Fibroblast of skin of abdomen (primary cell): Measurements from ENCODE around the gene UBE2E2.

Experiments
- DNase-seq: peaks from one replicate; pipeline ENCODE4 v3.0.0-alpha.2; 2013

UBE2E2 gene

DNA sequence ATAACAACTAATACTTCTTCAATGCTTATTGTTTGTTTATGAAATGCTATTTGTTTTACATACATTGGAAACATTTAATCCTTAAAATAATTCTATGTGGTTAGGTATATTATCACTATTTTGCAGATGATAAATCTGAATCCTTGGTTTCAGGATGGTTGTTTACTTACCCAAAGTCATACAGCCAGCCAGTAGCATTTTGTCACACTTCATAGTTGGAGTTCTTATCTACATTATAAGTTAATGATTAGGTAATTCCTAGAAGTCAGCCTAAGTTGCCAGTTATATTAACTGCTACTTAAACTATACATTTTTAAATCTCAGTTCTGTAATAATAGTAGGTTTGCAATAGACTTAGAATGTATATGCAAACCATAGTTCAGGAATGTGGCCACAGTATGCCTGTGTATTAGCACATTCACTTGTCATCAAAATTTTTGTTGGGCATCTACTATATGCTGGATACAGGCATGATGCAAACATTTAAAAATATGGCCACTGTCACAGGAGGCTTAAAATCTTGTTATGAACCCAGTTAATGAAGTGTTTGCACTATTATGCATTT is 187.9 kb downstream of the UBE2E2 start:
- DNase-seq: no peak

DNA sequence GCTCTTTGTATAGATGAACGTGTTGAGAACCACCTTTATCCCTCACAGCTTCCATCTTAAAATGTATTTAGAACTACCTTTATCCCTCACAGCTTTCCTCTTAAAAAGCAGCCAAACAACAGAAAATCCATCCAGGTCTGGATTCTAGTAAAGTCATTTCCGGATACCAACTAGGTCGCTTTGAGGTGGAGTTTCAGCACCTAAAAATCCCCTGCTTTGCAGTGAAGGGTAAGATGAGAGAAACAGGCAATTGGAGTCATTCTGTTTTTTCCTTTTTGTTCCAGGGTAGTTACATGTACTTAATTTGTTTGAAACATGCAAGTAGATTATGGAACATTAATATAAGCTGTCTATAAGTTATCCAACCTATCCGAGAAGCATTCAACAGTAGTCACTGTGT is 192.0 kb downstream of the UBE2E2 start:
- no peak for DNase-seq

DNA sequence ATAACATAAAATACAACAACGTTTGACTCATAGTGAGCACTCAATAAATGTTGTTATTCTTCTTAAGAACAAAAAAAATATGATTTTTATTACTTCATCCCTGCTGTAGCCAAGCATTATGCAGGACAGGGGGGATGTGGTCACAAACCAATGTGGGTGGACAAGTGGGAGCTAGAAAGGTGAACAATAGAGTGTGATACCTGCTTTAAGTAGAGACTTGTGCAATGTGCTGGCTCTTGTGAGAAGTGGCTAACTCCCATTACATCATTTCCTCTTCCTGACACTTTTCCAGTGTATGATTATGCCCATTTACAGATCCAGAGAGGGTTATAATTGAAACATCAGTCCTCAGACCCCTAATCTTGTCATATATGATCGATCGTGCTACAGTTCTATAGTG is 193.6 kb downstream of the UBE2E2 start:
- DNase-seq: no peak

DNA sequence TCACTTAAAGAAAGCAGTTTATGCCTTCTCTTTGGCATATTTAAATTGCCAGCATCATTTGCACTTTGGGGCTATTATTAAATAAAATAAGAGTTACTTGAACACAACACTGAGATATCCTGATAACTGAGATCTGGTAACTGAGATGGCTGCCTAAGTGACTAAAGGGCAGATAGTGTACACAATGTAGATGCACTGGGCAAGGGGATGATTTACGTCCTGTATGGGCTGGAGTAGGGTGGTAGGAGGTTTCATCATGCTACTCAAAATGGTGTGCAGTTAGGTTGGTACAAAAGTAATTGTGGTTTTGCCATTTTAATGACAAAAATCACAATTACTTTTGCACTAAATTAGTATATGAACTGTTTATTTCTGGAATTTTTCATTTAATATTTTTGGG is 196.1 kb downstream of the UBE2E2 start:
- no peak for DNase-seq

DNA sequence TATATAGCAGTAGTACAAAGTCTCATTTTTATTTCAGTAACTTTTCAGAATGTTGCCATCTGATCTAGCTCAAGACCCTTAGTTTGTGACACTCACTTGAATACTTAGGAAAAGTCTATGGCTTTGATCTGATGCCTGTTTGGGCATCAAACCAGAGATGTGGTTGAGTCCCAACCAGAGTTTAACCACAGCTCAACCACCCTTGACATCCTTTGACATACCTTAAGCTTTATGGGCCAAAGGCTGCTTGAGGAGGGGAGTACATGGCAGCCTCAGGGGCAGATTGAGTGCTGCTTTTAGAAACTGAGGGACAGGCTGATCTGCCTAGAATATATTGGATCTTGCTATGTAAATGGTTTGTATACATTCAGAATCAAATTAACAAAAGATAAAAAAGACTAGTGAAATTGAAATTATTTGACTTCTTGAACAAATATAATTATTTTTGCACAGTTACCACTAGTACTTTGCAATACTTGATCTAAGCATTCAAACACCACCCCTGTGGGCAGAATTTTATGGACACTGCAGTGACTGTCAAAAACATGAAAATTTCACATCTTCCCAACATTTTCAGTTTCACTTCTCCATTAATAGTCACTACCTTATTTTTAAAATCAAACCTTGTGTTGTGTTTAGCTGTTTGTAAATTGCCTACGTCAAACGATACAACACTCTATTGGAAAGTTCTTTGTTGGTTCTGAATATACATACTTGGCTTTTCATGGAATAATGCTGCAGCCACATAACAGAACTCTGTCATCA is 199.8 kb downstream of the UBE2E2 start:
- DNase-seq: no peak

DNA sequence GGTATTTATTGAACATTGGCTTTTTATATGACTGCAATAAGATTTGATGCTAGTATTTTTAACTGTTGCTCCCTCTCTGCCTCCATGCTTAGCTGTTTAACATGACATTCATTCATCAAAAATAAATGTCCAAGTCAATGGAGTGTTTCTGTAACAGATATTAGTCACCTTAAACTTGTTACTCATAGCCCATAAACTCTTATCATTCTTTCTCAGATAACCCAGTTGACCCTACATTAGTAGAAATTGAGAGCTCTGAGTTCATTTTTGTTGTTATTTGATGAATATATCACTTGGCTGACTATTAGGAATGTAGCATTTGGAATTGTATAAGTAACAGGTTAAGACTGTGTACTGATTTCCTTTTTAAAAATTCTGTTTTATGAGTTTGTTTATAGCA is 201.1 kb downstream of the UBE2E2 start:
- no peak for DNase-seq

DNA sequence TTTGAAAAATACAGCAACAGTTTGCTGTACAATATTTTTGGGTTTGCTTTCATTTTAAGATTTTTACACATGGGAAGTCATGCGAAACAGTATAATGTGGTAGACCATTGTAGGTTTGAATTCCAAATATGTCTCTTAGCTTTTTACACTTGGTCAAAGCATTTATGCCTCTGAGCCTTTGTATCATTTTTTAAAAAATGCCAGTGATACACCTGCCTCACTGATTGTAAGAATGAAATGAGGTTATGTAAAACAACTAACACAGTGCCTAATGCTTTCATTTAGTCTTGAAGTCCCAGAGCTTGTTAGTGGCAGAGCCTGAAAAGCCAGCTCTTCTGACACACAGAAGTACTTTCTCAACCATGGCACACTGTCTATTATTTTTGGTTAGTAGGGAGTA is 202.0 kb downstream of the UBE2E2 start:
- no peak for DNase-seq

DNA sequence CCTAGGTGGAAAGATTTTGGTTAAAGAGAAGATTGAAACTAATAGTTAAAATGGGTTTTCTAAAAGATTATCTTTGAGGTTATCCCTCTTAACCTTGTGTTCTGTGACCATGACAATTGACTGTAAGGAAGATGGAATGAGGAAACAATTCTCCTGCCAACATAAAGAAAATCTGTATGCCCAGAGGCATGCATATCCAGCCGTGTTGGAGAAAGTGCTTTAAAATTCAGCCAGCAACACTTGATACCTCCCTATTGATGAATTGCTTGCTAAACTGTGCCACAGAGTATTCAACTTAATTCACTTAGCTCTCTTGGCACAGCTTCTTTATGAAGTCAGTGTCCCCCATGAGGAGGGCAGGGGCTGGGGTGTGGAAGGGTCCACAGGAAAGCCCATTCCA is 203.5 kb downstream of the UBE2E2 start:
- no peak for DNase-seq

DNA sequence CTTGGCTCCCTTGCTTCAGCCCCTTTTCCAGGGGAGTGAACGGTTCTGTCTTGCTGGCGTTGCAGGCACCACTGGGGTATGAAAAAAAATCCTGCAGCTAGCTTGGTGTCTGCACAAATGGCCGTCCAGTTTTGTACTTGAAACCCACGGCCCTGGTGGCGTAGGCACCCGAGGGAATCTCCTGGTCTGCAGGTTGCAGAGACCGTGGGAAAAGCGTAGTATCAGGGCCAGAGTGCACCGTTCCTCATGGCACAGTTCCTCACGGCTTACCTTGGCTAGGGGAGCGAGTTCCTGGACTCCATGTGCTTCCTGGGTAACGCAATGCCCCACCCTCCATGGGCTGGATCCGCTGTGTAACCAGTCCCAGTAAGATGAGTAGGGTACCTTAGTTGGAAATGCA is 214.9 kb downstream of the UBE2E2 start:
- DNase-seq: no peak

DNA sequence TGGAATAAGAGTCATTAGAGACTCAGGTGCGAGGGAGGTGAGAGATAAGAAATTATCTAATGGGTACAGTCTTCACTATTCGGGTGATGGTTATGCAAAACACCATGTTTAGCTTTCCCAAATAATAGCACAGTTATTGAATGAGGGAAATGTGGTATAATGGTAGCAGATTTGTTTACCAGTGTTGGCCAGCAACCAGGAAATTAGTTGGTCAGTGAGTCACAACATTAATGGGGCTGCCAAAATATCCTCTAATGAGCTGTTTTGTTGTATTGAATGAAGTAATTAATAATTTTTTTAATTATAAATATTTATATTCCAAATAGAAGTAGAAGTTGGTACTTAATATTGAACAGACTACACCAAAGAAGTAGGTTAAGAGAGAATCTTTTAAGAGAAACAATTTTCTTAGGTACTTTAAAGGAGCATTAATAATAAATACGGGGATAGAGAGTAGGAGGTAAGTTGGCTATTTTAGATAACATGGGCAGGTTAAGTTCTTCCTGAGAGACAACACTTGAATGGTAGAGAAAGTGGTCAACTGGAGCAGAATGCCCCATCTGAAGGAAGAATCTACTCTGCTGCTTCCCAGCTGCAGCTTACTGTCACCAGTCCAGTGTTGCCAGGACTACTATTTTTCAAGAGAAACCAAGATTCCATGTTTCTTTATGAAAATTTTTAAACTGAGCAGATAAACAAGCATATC is 218.8 kb downstream of the UBE2E2 start:
- DNase-seq: no peak

DNA sequence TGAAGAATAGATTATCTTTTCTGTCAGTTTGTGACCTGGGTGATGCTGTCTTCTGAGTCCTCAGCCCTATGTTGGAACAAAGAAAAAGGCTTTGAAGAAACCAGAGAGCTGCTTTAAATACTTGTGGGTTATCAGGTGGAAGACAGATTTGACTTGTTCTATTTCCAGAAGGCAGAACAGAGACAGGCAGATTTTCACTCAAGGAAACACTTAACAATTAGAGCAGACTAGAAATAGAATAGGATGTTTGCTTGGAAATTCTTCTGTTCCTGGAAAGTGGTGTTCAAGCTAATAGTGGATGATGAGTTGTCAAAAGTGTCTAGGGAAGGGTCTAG is 219.4 kb downstream of the UBE2E2 start:
- DNase-seq: no peak

DNA sequence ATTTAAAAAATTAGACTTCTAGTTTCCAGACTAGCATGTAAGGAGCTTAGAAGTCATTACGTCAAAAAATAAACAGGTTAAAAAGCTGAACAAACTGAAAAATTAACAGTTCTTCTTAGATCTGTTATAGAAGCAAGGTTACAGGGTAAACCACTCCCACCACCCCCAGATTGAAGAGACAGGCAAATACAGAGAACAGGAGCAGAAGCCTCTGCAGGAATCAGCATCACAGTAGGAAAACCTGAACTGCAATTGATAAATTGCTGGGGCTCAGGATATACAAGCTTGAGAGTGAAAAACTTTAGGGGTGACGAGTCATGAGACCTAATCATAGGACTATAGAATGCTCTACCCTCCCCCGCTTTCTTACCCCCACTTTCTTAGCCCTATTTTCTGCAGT is 222.3 kb downstream of the UBE2E2 start:
- no peak for DNase-seq

DNA sequence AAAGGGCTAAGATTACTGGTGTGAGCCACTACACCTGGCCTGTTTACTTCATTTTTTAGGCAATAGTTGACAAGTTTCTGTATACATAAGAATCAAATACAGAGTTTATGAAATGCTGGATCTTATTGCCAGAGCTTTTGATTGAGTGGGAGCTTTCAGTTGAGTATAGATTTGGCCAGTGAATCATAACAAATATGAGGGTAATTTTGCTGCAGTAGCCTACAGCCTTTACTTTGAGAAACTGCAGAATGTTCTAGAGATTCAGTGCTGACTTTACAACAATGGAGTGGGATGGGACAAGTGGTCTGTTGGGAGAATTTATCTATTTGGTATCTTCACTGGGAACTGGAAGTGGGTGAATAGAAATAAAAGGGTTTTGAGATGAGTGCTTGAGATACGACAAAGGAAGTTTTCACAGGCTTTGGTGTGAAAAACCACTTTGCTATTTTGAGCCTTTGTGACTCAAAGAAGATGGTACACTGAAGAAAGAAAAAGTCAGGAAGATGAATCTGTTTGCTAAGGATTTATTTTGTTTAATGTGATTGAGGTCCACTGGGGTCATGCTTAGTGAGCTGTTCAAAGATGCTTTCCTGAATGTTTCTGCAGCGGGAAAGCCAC is 227.8 kb downstream of the UBE2E2 start:
- DNase-seq: peak; percentile 26

DNA sequence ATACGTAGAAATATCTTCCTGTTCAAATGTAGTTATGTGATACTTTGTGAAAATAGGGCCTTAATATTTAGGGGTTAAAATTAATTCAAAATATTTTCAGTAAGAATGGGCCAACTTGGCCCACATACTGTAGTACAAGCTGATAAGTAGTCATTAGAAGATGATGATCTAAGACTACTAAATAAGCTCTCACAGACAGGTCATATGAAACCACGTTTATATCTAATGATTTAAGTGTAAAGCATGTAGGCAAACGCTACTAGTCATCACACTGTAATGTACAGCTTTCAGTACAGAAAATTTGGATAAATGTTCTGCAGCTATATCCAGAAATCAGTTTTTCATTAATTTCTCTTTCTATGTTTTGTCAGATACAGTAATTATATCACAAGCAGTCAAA is 228.6 kb downstream of the UBE2E2 start:
- peak; percentile 57 for DNase-seq

DNA sequence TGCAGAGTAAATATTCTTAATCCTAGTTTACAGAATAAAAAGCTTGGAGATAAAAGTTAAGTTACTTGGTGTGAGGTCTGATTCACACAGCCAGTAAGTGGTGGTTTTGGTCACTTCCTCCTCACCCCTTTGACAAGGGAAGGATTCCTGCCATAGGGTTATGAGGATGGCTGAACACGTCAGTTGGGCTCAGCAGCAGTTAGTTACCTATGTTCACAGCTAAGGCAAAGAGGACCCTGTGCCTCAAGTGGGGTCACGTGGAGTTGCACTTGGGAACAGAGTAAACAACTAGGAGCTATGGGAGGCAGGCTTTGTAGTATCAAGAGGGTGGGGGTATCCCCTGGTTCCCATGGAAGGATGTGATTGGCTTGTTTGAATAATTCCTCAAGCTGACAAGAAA is 232.2 kb downstream of the UBE2E2 start:
- no peak for DNase-seq

DNA sequence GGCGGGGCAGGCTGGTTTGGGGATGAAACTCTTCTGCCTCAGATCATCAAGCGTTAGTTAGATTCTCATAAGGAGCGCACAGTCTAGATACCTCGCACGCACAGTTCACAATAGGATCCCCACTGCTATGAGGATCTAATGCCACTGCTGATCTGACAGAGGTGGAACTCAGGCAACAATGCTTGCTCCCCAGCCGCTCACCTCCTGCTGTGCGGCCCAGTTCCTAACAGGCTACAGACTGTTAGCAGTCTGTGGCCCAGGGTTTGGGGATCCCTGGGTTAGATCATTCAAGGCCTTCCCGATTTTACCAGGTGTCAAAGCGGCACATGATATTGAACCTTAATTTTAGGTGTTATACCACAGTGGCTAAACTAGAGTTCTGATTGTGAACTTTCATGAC is 232.8 kb downstream of the UBE2E2 start:
- DNase-seq: no peak

DNA sequence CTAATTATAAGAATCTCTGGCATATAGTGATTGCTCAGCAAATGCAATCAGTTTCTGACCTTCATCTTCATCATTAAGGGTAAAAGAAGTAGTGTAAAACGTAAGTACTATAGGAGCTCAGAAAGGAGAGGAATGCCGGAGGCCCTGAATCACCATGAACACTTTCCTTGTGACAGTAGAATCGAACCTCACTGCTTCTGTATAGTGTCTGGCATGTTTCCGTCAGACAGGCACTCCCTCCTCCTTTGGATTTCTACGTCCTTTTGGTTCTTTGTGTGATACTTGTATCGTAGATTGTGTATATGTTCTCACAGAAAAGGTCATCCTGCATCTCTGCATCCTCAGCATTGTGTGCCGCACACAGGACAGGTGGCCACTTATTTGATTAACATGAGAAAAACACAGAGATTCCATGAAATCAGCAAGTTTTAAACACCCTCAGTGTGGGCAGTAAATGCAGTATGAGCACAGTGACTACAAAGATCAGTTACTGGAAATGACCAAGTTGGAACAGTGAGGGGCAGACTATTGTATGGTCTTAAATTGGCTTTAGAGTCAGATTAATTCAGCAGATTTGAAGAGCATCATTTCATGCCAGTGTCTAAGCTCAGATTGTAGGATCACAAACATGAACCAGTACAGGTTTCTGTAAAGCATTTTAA is 234.5 kb downstream of the UBE2E2 start:
- no peak for DNase-seq

DNA sequence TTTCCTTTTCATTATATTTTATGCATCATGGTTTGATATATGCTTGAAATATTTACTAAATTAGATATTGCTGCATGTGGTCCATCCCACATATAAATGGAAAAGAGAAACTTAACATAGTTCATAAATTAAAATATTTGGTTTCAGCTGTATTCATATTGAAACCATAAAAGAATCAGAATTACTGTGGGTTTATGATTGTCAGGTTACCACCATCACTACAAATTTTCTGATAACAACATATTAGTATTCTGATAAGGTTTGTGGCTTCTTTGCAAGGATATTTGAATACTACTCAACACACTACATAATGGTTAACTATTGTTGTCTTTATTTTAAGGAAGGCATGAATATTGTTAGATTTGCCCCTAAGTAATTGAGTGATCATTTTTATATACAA is 235.5 kb downstream of the UBE2E2 start:
- DNase-seq: no peak

DNA sequence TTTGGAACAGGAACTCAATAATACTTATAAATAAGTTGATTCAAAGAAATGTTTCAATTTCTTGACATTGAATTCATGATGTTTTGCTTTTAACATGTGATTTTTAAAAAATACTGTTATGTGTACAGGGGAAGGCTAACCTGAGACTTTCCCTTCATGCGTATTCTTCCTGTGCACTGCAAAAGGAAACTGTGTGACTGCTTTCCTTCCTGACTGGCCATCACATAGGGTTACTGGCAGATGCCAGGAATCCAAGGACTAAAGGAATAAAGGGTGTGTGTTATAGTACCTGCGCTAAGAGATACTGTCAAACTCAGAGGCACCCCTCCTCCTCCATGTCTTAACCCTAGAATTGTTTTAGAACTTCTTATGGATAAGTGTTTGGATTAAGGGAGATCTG is 236.0 kb downstream of the UBE2E2 start:
- DNase-seq: no peak

DNA sequence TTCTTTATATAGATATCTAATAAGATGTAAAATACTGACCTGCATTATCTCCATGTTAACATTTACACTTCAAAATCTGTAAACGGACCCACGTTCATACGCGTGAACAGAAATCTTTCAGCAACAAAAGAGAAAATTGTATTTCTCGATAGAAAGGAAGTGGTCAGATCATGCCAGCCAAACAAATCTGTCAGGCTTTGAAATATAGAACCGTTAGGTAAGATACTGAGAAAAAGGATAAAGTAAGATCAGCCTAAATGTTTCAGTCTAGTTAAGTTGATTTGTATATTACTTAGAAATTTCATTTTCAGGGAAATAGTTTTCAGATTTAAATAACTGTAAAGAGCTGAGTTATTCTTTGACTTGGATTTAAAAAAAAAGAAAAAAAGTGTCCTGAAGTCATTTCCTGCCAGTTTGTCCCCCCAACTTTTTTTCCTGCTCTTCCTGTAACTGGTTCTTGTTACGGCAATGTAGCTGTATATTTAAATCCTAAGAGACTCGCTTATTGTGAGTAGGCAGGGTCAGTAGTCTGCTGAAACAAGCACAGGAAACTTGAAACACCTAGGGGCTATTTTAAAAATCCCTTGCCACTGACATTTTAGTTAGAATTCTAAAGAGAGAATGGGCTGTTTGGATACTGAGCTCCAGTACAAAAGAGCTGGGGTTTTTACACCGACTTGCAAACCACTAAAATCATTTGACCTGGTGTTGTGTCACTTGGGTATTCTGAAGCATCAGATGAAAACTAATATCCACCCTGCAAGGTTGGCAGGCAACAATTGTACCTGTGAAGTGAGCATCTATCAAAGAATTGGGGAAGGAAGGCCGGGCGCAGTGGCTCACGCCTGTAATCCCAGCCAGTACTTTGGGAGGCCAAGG is 237.5 kb downstream of the UBE2E2 start:
- DNase-seq: no peak

DNA sequence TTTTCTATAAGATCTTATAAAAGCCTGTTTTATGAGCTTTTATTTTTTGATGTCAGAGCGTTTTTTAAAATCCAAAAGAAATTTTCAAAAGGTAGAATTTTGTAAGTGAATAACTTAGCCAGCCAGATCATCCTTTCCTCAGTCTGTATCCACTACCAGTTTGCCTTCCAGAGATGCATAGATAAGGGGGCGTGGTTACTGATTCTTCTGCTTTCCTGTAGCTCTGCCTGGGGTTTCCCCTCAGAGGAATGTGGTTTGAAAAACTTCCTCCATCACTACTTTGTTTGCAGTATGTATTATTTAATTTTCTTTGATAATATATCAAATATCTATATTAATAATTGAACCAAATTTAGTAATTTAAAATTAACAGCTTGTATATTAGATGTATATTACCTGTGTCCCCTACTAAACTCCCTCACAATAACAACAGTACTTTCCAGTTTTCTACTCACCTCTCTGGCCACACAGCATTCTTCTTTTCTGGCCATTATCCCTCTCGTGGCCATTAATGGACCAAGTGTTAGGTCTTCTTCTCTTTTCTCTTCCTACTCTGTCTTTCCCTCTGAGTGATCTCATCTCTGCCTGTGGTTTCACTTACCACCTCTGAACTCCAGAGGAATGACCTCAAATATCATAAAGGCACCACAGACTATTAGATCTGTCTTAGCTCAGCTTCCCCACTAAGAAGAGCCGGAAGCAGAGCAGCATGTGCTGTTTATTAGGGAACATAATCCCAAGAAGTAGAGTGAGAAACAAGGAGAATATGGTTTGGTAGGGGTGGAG is 239.7 kb downstream of the UBE2E2 start:
- peak; percentile 58 for DNase-seq
